ENCODE measurements around the gene LCE4A. TPM values are rescaled to one million over a fixed set of nuclear protein-coding genes. Genes with fewer than 3 reads are reported as not detected.

Gene LCE4A
- total and polyA plus RNA-seq, 10 of the 15 experiments (the other 5 are each of a cell fraction or from before 2014, with no cell fraction given) = not detected

- Histone ChIP-seq H3K9ac (ENCODE audit: control insufficient read depth, insufficient read depth, low read length) (no peak overlapping the region), H3K27ac (ENCODE audit: control insufficient read depth, insufficient read depth) (no peak overlapping the region), H3K9me3 (replicated peaks; ENCODE audit: control insufficient read depth, insufficient read depth, low read length) (no peaks in the 10 kb centered on the region), H3K4me3 (no peak overlapping the region), H2AFZ (ENCODE audit: control insufficient read depth, low read depth, low read length) (no peak overlapping the region), H3K36me3 (ENCODE audit: control insufficient read depth in 2 of 2, insufficient read depth in 2 of 2, low read length in 1 of 2) (no peaks in the 10 kb centered on the region), H3K27me3 (replicated peaks in 1 of 2; ENCODE audit: control insufficient read depth in 2 of 2, insufficient read depth in 2 of 2, low read length in 1 of 2) (no peaks in the 10 kb centered on the region; a peak in 2 of 4 replicates), H4K20me1 (ENCODE audit: control insufficient read depth, insufficient read depth) (no peaks in the 10 kb centered on the region), H3K79me2 (ENCODE audit: control insufficient read depth, insufficient read depth, low read length) (no peaks in the 10 kb centered on the region), H3K4me2 (ENCODE audit: control insufficient read depth, insufficient read depth) (no peak overlapping the region), H3K4me1 (ENCODE audit: control insufficient read depth, insufficient read depth, low read length) (no peaks in the 10 kb centered on the region)
- intact Hi-C loops (cut with micrococcal nuclease; ENCODE audit: unreplicated experiment) = no loop called here
- RAD21 ChIA-PET (ENCODE audit: unreplicated experiment) = no interaction called here
- WGBS (ENCODE audit: insufficient coverage, insufficient replicate concordance, low lambda C conversion rate, missing lambda C conversion rate) = 58% methylated on average over 5 of the region's 5 CpGs
- in situ Hi-C loops (cut with MboI) = no loop called here
- FAIRE-seq (no peak), ATAC-seq (no peak), DNase-seq (ENCODE audit: low read depth, low spot score) (no peak)
- POLR2A ChIA-PET = no interaction called here
- no TSS peak for BruUV-seq (replicated peaks)
- CTCF ChIA-PET = interaction anchor here (1.3 kb wide), 1 partner anchor 11 kb away, joined by 3 read pairs; no protein-coding TSS in a partner anchor
- SMC1A ChIA-PET (ENCODE audit: uncharacterized antibody, unreplicated experiment) = no interaction called here
- no peak for TF ChIP-seq CHD2 (IDR thresholded peaks at IDR 0.05; ENCODE audit: borderline replicate concordance, low read depth, low read length)
- no peak for TF ChIP-seq KDM1A (IDR thresholded peaks at IDR 0.05; ENCODE audit: borderline replicate concordance)
- no peak for TF ChIP-seq USF1 (IDR thresholded peaks at IDR 0.05; ENCODE audit: borderline replicate concordance, extremely low read length, insufficient read depth, low read depth, low read length)
- no peak for TF ChIP-seq KAT2A (conservative IDR thresholded peaks at IDR 0.05; ENCODE audit: control insufficient read depth, low read depth, low read length)
- no peak for TF ChIP-seq CHD4 (IDR thresholded peaks at IDR 0.05)
- no peak for TF ChIP-seq STAT3 (IDR thresholded peaks at IDR 0.05; ENCODE audit: low read depth, low read length)
- TF ChIP-seq PAX5 (IDR thresholded peaks at IDR 0.05; ENCODE audit: borderline replicate concordance, low read depth, low read length) = no peak
- no peak for TF ChIP-seq CBX3 (IDR thresholded peaks at IDR 0.05; ENCODE audit: borderline replicate concordance, low read depth)
- TF ChIP-seq TCF3 (IDR thresholded peaks at IDR 0.05; ENCODE audit: borderline replicate concordance, insufficient read depth, low read depth, low read length) = no peak
- no peak for TF ChIP-seq MLLT1 (IDR thresholded peaks at IDR 0.05)
- no peak for TF ChIP-seq HDGF (IDR thresholded peaks at IDR 0.05)
- TF ChIP-seq NFXL1 (IDR thresholded peaks at IDR 0.05; ENCODE audit: borderline replicate concordance) = no peak
- TF ChIP-seq ATF7 (IDR thresholded peaks at IDR 0.05; ENCODE audit: low read depth) = no peak
- no peak for TF ChIP-seq SUZ12 (IDR thresholded peaks at IDR 0.05; ENCODE audit: unreplicated experiment)
- no peak for TF ChIP-seq HCFC1 (IDR thresholded peaks at IDR 0.05; ENCODE audit: low read length)
- TF ChIP-seq ZNF274 (IDR thresholded peaks at IDR 0.05; ENCODE audit: insufficient read depth, insufficient read length) = no peak
- TF ChIP-seq NRF1 (conservative IDR thresholded peaks at IDR 0.05; ENCODE audit: low read depth, low read length) = no peak
- TF ChIP-seq CREB1 (IDR thresholded peaks at IDR 0.05; ENCODE audit: low read depth) = no peak
Observed at GRCh38 chr1:152667648-152668047, 40.3 kb upstream of the LCE4A start.

Measured in GM12878 (cell line).